ENCODE data around the gene SLC35B1.

SLC35B1 gene

DNA sequence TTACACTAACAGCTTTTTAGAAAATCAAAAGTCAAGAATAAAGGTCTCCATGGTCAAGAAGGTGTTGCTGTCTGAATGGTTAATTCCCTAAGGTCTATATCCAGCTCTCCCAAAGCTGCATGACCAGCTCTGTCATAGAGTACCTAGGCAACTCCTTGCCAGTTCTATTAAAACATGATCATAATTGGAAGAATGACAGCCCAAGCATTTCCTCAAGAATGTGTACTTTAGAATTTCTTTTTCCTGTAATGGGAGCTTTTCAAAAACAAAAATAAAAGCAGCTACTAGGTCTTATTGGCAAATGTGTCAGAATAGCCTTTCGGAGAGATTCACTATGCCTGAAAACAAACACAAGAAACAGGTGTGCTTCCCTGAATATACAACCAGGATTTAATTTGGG lies 37.8 kb downstream of the SLC35B1 start:
- DNase-seq = no peak

DNA sequence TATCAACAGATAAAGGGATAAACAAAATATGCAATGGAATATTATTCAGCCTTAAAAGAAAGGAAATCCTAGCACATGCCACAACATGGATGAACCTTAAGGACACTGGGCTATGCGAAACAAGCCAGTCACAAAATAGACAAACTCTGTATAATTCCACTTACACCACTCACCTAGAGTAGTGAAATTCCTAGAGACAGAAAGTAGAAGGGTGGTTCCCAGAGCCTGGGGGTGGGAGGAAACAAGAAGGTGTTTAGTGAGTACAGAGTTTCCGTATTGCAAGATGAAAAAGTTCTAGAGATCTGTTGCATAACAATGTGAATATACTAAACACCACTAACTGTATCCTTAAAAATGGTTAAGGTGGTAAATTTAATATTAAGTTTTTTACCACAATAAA lies 39.9 kb downstream of the SLC35B1 start:
- DNase-seq = no peak

DNA sequence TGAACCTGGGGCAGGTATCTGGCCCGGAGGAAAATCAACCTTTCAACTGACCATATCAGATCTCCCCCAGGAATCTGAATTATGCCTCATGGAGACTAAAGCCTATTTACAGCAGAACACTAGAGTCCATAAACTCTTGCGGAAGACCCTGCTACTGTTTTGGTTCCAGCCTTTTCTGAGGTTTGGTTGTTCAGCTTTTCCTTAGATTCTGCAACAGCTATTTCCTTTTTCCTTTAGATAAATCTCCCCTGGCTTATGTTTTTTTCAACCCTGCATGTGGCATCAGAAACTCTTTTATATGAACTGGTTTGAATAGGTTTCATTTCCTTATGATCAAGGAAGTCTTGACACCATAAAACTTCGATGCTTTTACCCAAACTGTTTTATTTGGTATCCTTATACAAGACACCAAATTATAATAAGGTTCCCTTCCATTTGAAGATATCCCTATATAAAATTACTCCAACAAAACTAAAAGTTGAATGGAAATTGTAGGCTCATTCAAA lies 43.0 kb downstream of the SLC35B1 start:
- no peak for DNase-seq

DNA sequence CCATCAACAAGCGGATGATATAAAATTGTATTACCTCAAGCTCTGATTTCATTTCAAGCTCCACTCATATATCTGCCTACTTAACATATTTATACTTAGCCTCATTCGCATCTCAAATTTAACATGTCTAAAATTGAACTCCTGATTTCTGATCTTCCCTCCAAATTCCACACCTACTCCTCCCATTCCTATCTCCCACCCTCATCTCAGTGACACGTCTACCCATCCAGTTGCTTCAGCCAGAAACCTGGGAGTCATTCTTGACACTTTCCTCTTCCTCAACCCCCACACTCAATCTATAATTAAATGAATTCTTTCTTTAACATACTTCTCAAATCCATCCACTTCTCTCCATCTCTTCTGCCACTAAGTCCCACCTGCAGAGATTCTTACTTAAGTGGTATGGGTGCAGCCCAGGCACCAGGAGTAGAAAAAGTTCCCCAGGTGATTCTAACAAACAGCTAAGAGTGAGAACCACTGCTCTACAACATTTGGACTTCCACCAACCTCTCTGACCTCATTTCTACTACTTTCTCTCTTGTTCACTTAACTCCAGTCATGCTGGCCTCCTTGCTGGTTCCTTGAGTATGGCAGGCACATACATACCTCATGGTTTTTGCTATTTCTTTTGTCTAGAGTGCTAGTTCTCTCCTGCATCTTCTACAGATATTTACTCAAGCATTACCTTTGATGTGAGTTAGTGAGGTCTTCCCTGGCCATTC lies 47.9 kb downstream of the SLC35B1 start:
- no peak for DNase-seq

GRCh38 chr17:49656247-49656646 lies 51.5 kb downstream of the SLC35B1 start:
- no peak for DNase-seq
